HG03045 (cell line): Measurements from ENCODE around the gene SCAF4.
"Not testable (repeated sequence)": the region's sequence is repeated elsewhere in the genome, so short reads cannot be mapped to it uniquely, and the experiment has no call there.

Source experiments
- ATAC-seq: cut with Tn5 transposase; IDR thresholded peaks from one replicate; pipeline ENCODE4 v1.9.1; 2021; ENCODE audit warnings: mild to moderate bottlenecking, moderate library complexity; ENCODE audit not compliant: unreplicated experiment

Gene SCAF4, protein sequence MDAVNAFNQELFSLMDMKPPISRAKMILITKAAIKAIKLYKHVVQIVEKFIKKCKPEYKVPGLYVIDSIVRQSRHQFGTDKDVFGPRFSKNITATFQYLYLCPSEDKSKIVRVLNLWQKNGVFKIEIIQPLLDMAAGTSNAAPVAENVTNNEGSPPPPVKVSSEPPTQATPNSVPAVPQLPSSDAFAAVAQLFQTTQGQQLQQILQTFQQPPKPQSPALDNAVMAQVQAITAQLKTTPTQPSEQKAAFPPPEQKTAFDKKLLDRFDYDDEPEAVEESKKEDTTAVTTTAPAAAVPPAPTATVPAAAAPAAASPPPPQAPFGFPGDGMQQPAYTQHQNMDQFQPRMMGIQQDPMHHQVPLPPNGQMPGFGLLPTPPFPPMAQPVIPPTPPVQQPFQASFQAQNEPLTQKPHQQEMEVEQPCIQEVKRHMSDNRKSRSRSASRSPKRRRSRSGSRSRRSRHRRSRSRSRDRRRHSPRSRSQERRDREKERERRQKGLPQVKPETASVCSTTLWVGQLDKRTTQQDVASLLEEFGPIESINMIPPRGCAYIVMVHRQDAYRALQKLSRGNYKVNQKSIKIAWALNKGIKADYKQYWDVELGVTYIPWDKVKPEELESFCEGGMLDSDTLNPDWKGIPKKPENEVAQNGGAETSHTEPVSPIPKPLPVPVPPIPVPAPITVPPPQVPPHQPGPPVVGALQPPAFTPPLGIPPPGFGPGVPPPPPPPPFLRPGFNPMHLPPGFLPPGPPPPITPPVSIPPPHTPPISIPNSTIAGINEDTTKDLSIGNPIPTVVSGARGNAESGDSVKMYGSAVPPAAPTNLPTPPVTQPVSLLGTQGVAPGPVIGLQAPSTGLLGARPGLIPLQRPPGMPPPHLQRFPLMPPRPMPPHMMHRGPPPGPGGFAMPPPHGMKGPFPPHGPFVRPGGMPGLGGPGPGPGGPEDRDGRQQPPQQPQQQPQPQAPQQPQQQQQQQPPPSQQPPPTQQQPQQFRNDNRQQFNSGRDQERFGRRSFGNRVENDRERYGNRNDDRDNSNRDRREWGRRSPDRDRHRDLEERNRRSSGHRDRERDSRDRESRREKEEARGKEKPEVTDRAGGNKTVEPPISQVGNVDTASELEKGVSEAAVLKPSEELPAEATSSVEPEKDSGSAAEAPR

DNA sequence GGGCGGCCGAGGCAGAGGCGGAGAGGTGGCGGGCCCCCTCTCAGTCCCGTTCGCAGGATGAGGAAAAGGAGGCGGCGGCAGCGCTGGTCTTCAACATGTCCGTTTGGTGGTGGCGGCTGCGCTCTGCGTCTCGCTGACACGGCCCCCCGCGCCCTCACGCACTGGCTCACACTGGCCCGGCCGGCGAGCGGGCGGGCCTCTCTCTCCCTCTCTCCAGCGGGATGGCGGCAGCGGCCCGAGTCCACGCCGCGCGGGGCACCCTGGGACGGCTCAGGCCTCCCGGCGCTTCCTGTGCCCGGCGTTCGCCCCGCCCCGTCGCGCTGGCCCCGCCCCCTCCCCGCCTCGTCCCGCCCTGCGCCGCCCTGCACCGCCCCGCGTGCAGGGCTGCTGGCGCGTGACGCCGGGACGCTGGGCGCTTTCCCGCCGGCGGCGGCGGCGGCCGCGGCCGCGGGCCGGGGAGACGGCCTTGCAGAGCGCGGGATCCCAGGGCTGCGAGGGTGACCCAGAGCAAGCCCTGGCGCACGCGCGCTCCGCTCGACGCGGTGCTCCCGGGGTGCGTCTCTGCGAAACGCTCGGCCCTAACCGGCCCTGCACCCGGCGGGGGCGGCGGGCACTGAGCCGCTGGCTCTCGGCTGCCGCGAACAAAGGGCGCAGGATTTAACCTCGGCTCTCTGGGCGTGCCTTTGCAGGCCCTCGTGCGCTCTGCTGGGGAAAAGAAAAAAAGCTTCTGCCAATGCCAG is at the start of gene SCAF4:
Gene SCAF4, minus strand, starts transcription at position 262 of the 740 bp plus-strand sequence. CDS start 426 bp downstream, outside the sequence.
- ATAC-seq, result peak; percentile 86

DNA sequence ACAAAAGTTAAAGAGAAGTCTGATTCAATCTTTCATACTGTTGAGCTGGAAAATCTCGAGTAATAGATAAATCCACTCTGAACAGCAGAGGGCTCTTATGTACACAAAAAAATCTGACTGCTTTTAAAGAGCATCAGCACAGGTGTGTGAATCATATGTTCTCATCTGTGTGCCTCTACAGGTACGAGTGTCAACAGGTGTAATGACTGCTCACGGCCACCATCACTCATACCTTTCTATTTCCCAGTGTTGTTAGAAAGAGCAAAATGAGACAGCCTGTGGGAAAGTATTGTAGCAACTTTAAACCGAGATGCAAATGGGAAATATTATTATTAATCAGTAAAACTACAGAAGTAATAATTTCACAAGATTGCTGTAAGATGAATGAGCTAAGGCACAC is 49.0 kb upstream of the SCAF4 start:
- no peak for ATAC-seq

DNA sequence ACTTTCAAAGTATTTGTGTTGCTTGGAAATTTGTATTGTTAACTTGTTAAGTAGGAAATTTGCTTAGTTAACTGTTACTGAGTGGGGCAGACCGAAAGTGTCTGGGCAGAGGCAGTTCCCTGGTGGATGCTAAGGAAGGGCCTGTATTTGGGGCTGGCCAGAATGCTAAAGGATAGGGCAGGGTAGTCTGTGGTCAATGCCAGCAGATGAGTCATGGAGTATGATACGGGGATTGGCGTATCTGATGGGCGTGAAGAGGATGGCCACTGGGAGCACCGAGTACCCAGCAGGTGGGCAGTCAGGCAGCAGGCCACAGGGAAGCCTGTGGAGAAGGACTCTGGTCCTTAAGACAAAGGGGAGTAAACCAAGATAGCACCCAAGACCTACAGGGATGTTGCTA is 46.6 kb upstream of the SCAF4 start:
- no peak for ATAC-seq

DNA sequence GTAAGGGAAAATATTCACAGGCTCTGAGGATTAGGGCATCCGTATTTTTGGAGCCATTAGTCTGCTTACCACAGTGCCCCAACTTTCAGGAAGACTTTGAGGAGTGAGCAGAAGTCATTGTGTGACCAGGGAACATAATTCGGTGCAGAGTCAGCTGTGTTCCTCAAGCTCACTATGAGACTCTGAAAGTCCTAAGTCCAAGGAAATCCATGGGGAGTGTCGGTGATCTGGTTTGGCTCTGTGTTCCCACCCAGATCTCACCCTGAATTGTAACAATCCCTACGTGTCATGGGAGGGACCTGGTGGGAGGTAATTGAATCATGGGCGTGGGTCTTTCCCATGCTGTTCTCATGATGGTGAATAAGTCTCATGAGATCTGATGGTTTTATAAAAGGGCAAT is 45.9 kb upstream of the SCAF4 start:
- no peak for ATAC-seq

DNA sequence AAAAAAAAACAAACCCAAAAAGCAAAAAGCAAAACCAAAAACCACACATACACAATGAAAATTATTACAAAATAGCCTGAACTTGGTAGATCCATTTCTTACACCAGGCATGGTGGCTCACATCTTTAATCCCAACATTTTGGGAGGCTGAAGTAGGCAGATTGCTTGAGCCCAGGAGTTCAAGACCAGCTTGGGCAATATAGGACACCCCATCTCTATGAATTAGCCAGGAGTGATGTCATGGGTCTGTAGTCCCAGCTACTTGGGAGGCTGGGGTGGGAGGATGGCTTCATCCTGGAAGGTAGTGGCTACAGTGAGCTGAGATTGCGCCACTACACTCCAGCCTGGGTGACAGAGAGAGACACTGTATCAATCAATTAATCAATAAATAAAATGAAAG is 42.1 kb upstream of the SCAF4 start:
- no peak for ATAC-seq

DNA sequence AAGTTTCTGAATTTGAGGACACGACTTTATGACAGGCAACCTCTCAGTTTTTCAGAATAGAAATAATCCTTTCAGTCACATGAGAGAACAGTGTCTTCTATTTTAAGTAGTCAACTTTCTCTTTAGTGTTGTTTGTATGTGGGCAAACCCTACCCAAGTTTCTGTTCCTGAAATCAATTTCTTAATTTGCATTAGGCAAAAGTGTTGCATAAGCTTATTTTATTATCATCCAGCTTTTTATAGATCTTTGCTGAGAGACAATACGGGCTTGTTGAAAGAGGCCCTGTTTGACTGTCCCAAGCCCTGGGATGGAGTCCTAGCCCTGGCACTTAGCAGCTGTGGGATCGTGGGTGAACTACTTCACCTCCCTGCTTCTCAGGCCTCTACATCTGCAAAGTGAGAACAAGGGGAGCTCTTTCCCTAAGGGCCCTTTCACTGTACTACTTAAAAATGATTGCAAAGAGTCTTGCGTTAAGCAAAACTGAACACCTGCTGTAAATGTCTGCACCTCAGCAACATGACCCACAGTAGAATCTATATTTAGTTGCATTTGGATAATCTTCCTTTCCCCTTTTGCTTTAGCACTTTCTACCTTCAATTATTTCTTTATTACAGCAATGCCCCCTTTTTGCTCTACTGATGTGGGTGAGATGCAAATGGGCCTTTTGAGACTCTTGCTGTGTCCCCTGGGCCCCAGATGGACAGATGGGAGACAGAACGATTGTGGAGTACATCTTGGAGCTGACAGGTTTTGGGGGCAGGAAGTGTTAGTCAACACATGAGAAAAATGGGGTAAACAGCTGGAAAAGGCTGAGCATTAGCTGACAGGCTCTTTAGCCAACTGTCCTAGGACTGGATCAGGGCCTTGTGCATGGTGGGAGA is 41.0 kb upstream of the SCAF4 start:
- ATAC-seq, result peak; percentile 80

DNA sequence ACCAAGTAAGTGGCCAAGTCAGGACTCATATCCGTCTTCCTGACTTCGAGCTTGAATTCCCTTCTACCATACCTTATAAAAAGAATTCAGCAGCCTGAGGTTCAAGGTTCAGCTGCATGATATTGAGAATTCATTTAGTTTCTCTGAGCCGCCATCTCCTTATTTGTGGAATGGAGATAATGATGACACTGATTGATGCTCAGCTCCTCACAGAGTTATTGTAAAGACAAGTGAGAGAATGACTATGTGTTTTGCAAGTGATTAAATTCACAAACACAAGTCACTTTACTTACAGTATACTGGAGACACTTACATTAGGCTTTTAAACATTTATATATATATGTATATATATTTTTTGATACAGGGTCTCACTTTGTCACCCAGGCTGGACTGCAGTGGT is 39.8 kb upstream of the SCAF4 start:
- no peak for ATAC-seq

DNA sequence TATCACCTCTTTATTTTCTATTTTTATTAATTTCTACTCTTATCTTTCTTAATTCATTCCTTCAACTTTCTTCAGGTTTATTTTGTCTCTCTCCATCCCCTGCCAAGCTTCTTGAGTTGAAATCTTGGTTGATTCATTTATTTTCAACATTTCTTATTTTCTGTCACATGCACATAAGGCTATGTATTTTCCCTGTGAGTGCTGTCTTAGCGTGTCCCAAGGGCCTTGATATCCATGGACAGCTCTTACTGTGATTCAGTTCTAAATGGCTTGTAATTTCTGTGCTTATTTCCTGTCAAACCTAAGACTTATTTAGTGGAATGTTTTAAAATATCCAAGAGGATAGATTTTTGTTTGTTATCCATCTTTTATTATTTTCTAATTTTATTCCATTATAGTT is 36.8 kb upstream of the SCAF4 start:
- ATAC-seq, result no peak

DNA sequence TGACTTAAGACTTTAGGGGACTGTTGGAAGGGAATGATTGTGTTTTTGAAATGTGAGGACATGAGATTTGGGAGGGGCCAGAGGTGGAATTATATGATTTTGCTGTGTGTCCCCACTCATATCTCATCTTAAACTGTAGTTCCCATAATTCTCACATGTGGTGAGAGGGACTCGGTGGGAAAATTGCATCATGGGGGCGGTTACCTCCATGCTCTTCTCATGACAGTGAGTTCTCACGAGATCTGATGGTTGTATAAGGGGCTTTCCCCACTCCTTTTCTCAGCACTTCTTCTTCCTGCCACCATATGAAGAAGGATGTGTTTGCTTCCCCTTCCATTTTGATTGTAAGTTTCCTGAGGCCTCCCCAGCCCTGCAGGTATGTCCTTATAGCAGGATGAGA is 35.0 kb upstream of the SCAF4 start:
- no peak for ATAC-seq

DNA sequence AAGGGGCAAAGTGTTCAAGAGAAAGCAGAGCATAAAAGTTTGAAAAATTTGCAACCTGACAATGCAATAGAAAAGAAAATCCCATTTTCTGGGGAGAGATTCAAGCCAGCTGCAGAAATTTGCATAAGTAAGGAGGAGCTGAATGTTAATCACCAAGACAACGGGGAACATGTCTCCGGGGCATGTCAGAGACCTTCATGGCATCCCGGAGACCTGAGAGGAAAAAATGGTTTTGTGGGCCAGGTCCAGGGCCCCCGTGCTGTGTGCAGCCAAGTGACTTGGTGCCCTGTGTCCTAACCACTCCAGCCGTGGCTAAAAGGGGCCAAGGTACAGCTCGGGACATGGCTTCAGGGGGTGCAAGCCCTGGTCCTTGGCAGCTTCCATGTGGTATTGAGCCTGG is 33.9 kb upstream of the SCAF4 start:
- not testable (repeated sequence) for ATAC-seq

DNA sequence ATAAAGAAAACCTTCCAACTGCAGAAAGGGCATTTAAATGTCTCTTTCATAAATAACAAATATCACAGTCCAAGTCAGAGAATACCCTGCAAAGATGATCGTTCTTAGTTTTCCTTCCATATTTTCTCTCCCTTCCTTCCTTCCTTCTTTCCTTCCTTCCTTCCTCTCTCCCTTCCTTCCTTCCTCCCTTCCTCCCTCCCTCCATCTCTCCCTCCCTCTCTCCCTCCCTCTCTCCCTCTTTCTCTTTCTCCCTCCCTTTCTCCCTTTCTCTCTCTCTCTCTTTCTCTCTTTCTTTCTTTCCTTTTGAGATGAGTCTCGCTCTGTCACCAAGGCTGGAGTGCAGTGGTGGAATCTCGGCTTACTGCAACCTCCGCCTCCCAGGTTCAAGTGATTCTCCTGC is 29.0 kb upstream of the SCAF4 start:
- ATAC-seq, result no peak

DNA sequence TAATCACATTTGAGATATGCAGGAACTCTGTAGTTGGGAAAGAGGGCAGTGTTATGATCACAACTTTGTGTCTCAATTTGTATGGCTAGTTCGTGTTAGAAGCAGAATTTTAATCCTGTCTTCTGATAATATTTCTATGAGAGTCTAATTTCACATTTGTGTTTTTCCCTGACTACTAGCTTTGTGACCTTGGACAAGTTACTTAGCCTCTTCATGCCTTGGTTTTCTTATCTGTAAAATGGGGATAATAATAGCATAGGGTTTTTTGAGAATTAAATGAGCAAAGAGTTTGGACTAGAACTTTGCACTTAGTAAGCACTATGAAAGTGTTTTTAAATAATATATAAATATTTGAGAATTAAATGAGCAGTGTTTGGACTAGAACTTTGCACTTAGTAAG is 24.9 kb upstream of the SCAF4 start:
- ATAC-seq, result no peak

DNA sequence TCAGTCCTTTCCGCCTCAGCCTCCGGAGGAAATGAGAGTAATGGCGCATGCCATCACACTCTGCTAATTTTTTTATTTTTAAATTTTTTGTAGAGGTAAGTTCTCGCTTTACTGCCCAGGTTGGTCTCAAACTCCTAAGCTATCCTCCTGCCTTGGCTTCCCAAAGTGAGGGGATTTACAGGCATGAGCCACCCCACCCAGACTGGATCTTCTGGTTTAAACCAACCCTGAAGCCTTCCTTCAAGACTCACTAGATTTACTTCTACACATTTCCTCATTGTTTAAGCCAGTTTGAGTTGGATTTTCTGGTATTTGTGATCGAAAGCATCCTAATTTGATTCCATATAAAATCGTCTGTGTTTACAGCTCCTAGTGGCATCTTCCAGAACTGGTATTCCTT is 23.1 kb upstream of the SCAF4 start:
- ATAC-seq, result no peak

DNA sequence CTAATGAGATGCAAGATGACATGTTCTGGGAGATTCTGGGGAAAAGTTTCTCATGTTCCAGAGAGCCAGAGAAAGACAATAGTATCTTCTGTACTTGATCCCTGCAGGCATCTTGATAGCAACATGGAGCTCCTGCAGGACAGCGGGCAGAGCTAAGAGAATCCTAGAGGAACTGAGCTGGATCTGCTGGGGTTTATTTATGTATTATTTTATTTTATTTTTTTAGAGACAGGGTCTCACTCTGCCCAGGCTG is 22.7 kb upstream of the SCAF4 start:
- ATAC-seq, result no peak

DNA sequence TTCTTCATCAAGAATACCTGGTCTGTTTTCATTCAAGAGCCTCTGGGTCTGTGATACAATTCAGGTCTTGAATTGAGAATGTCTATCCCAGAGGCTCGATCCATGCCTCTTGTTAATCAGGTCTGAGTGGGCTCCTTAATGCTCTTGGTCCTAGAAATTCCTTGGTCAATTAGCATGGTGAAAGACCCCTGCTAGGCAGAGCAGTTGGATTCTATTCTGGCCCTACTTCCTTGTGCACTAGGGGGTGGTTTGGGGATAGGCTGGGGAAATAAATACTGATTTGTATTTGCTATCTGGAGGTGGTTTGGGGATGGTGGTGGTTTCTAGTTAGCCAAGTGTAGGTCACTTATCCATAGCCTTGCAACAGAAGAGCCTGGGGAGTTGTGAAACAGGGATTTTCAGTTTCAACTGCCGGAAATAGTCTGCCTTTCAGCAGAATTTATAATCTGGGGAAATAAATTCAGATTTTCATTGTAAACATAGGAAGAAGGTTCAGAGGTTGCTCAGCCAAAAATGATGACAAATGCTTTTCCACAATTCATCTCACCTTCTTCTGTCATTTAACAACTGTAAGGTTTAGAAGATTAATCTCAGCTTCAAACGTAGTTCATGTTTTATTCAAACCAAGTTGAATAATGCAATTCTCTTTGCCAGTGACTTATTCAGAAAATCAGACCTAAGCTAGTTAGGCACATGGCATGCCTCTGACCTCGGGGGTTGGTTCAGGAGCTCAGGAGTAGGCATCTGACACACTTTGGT is 22.2 kb upstream of the SCAF4 start:
- ATAC-seq, result no peak

DNA sequence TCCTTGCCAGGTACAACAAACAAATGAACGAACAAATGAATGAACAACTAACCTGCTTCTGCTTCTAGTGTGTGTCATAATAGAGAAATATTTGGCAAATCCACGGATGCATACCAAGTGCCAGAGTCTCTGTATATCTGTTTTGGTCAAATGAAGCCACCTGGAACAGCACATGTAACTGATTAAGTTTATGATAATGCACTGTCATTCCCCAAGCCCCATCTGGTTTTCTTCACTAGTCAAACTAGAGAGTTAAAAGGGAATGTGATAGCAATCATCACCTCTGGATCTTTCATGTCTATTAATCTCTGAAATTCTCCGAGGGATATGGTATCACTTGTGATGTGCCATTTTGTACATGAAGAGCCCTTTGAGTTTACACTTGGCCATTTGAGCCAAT is 21.0 kb upstream of the SCAF4 start:
- no peak for ATAC-seq

DNA sequence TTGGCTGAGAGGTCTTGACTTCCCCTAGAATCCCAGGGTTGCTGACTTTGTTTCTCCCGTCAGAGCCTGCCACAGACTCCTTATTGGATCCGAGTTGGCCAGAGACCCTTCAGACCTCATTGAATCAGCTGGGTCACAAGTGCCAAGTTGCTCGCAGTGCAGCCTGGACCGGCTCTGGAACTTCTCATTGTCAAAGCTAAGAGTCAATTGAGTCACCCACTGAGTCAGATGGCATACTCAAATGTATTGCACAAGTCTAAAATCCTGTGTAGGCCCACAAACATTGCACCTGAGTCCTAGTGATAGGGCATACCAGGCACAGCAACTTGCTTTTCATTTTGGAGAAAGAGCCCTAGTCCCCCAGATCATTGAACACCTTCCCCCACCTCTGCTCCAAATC is 20.4 kb upstream of the SCAF4 start:
- no peak for ATAC-seq

DNA sequence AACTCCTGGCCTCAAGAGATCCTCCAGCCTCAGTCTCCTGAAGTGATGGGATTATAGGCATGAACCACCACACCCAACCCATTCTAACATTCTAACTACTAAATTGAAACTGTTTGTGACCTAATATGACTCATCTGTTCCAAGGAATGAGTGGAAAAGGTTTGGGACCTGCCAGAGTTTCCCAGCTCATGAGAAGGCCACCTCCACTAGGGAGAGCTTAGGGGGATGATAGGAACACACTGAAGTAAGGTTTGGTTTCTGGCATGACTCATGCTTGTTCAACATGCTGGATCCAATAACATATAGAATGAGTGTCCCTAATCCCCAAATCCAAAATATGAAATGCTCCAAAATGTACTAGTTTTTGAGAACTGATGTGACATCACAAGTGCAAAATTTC is 18.9 kb upstream of the SCAF4 start:
- ATAC-seq, result no peak

DNA sequence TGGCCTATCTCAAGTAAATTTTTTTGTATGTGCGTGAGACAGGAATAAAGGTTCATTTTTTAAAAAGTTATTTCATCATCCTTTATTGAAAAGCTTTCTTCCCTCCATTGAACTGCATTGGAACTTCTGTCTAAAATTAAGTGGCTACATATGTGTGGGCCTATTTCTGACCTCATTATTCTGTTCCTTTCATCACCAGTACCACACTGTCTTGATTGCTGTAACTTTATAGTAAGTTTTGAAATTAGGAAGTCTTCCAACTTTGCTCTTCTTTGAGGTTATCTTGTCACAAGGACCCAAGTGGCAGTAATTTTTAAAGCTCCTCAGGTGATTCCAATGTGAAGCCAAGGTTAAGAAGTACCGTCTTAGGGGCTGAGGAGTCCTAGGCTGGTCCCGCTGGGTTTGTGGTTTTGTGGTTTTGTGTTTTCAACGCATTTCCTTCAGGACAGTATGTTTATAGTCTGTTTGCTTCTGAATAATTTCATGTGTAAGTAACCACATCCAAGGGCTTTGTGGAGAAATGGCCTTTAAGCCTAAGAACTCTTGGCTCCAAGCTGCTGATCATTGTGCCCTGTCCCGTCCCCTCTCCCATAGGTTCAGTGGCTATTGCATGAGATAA is 12.4 kb upstream of the SCAF4 start:
- ATAC-seq, result no peak
